HCT116 (cell line): ENCODE measurements around the gene CNTNAP2. TPM values are rescaled to one million over a fixed set of nuclear protein-coding genes. Genes with fewer than 3 reads are reported as not detected.

Experiments used
- ATAC-seq: fragments of 200-7000 bp; cut with Tn5 transposase; 2 replicates; pipeline ENCODE4 v1.9.1; 2020; ENCODE audit warnings: mild to moderate bottlenecking, moderate library complexity
- BruUV-seq: library from RNA; stranded (reverse); fragments of 400-500 nt; replicated peaks from 2 replicates; lab custom pipeline; 2021; lab: Mats Ljungman, UMichigan
- CTCF ChIA-PET: fragments of 300-600 bp; sonication (Branson Sonifier 250); formaldehyde crosslinking; loops from one replicate; lab custom pipeline; 2021; ENCODE audit warnings: antibody characterized with exemption; lab: Charles Lee
- POLR2A ChIA-PET: fragments of 300-600, 350-600 bp; sonication (Branson Sonifier 250); formaldehyde crosslinking; loops from one replicate; lab custom pipeline; 2021; ENCODE audit warnings: antibody characterized with exemption; lab: Charles Lee
- RAD21 ChIA-PET, 2 experiments: fragments of 300-600 bp; sonication (Branson Sonifier 250); formaldehyde crosslinking; loops; one replicate each; lab custom pipeline; 2023; ENCODE audit warnings: low total read pairs in 2 of 2; ENCODE audit not compliant: uncharacterized antibody in 2 of 2, unreplicated experiment in 2 of 2, low non-redundant PET in 1 of 2; lab: Charles Lee
- DNase-seq: peaks from one replicate; pipeline ENCODE4 v3.0.0-alpha.2; 2010; ENCODE audit warnings: low read depth, low spot score
- H2AFZ ChIP-seq: fragments of 200-600 bp; shearing (Covaris generic), sonication (generic); 2 replicates; pipeline ENCODE4 v1.6.1; 2017; ENCODE audit warnings: low read depth, mixed run types, mixed read lengths, antibody characterized with exemption, low read length; ENCODE audit not compliant: poor library complexity, severe bottlenecking
- H3K27ac ChIP-seq: 2 replicates; pipeline ENCODE4 v1.5.1; 2012; ENCODE audit warnings: low read depth, low read length
- H3K27me3 ChIP-seq: fragments of 200-600 bp; sonication (generic); 2 replicates; pipeline ENCODE4 v1.6.1; 2016; ENCODE audit warnings: mixed run types, low read length, mixed read lengths; ENCODE audit not compliant: insufficient read depth
- H3K36me3 ChIP-seq, 2 experiments: fragments of 200-500 bp in 1 of 2; fragments of 200-600 bp in 1 of 2; sonication (Bioruptor generic) in 1 of 2; sonication (generic) in 1 of 2; 2 replicates each; pipeline versions ENCODE4 v1.5.1 to v1.6.1; 2014 to 2016; ENCODE audit warnings: low read length in 2 of 2, inconsistent platforms in 1 of 2, mixed read lengths in 1 of 2, mixed run types in 1 of 2; ENCODE audit not compliant: insufficient read depth in 2 of 2, control insufficient read depth in 1 of 2
- H3K4me1 ChIP-seq, 2 experiments: fragments of 200-600 bp in 1 of 2; sonication (generic) in 1 of 2; 2 replicates each; pipeline versions ENCODE4 v1.5.1 to v1.6.1; 2012 to 2017; ENCODE audit warnings: low read length in 2 of 2, inconsistent platforms in 1 of 2, mild to moderate bottlenecking in 1 of 2, mixed read lengths in 1 of 2, mixed run types in 1 of 2, moderate library complexity in 1 of 2; ENCODE audit not compliant: insufficient read depth in 2 of 2, control insufficient read depth in 1 of 2
- H3K4me2 ChIP-seq: fragments of 200-600 bp; sonication (generic); 2 replicates; pipeline ENCODE4 v1.6.1; 2017; ENCODE audit warnings: mixed run types, low read length, mixed read lengths
- H3K4me3 ChIP-seq, 2 experiments: fragments of 200-600 bp in 1 of 2; sonication (generic) in 1 of 2; replicated peaks in 1 of 2; 2 replicates each; pipeline ENCODE4 v1.5.1; 2011 to 2016; ENCODE audit warnings: low read length in 2 of 2, control low read depth in 1 of 2, low read depth in 1 of 2, mild to moderate bottlenecking in 1 of 2, mixed read lengths in 1 of 2, mixed run types in 1 of 2
- H3K79me2 ChIP-seq: fragments of 200-600 bp; sonication (generic); 2 replicates; pipeline ENCODE4 v1.6.1; 2017; ENCODE audit warnings: mild to moderate bottlenecking, mixed run types, low read length, moderate library complexity, mixed read lengths; ENCODE audit not compliant: insufficient read depth
- H3K9ac ChIP-seq: fragments of 200-600 bp; sonication (generic); 2 replicates; pipeline ENCODE4 v1.6.1; 2016; ENCODE audit warnings: low read length, mixed read lengths
- H3K9me2 ChIP-seq: fragments of 200-600 bp; sonication (generic), shearing (Covaris generic); 2 replicates; pipeline ENCODE4 v1.6.1; 2017; ENCODE audit warnings: mixed run types, mild to moderate bottlenecking, moderate library complexity; ENCODE audit not compliant: insufficient read depth
- H3K9me3 ChIP-seq, 2 experiments: fragments of 200-500 bp in 1 of 2; fragments of 200-600 bp in 1 of 2; sonication (Bioruptor generic) in 1 of 2; sonication (generic) in 1 of 2; 2 replicates each; pipeline ENCODE4 v1.6.1; 2014 to 2017; ENCODE audit warnings: low read length in 2 of 2, mixed read lengths in 2 of 2, inconsistent platforms in 1 of 2, low read depth in 1 of 2, mild to moderate bottlenecking in 1 of 2, mixed run types in 1 of 2, moderate library complexity in 1 of 2; ENCODE audit not compliant: control insufficient read depth in 1 of 2, insufficient read depth in 1 of 2
- H4K20me1 ChIP-seq: fragments of 200-600 bp; sonication (generic), shearing (Covaris generic); 2 replicates; pipeline ENCODE4 v1.6.1; 2017; ENCODE audit warnings: mixed run types, mild to moderate bottlenecking, moderate library complexity; ENCODE audit not compliant: insufficient read depth
- CBX3 ChIP-seq: IDR thresholded peaks from 2 replicates; pipeline ENCODE4 v1.6.1; 2012; ENCODE audit warnings: low read depth
- CTCF ChIP-seq, 3 experiments: fragments of 200-600 bp in 1 of 3; sonication (generic) in 1 of 3; IDR thresholded peaks in 2 of 3; conservative IDR thresholded peaks in 1 of 3; 2 replicates each; pipeline ENCODE4 v1.5.1; 2012 to 2017; ENCODE audit warnings: low read depth in 2 of 3, low read length in 2 of 3, antibody characterized with exemption in 1 of 3, borderline replicate concordance in 1 of 3, control low read depth in 1 of 3, mild to moderate bottlenecking in 1 of 3, mixed read lengths in 1 of 3, mixed run types in 1 of 3, moderate library complexity in 1 of 3; ENCODE audit not compliant: insufficient read depth in 1 of 3
- EGR1 ChIP-seq: IDR thresholded peaks from 2 replicates; pipeline ENCODE4 v1.6.1; 2012; ENCODE audit warnings: low read depth
- ELF1 ChIP-seq: IDR thresholded peaks from 2 replicates; pipeline ENCODE4 v1.6.1; 2012; ENCODE audit warnings: low read depth, borderline replicate concordance
- EZH2 ChIP-seq: fragments of 200-600 bp; sonication (generic); IDR thresholded peaks from 2 replicates; pipeline ENCODE4 v1.6.1; 2017; ENCODE audit warnings: antibody characterized with exemption, mixed run types
- FOSL1 ChIP-seq: IDR thresholded peaks from 2 replicates; pipeline ENCODE4 v1.6.1; 2012; ENCODE audit warnings: low read depth
- POLR2A ChIP-seq: IDR thresholded peaks from 2 replicates; pipeline ENCODE4 v1.7.0; 2011; ENCODE audit warnings: borderline replicate concordance; ENCODE audit not compliant: insufficient read depth, insufficient read length; ENCODE audit errors: extremely low read depth
- POLR2AphosphoS5 ChIP-seq: IDR thresholded peaks from 2 replicates; pipeline ENCODE4 v1.6.1; 2011; ENCODE audit warnings: mild to moderate bottlenecking, low read depth, low read length, moderate library complexity
- SP1 ChIP-seq: IDR thresholded peaks from 2 replicates; pipeline ENCODE4 v1.6.1; 2012; ENCODE audit warnings: low read depth
- TCF7L2 ChIP-seq: IDR thresholded peaks from 2 replicates; pipeline ENCODE4 v1.7.0; 2011; ENCODE audit warnings: borderline replicate concordance, inconsistent platforms; ENCODE audit not compliant: insufficient read depth, insufficient read length; ENCODE audit errors: extremely low read depth
- ZFX ChIP-seq: fragments of 450-650 bp; IDR thresholded peaks from 2 replicates; pipeline ENCODE4 v1.6.1; 2017
- ZNF274 ChIP-seq: fragments of 200-500 bp; sonication (Bioruptor generic); IDR thresholded peaks from 2 replicates; pipeline ENCODE4 v1.6.1; 2014; ENCODE audit warnings: mild to moderate bottlenecking, low read depth, low read length, inconsistent platforms
- intact Hi-C: fragments of 100-400 bp; cut with micrococcal nuclease; formaldehyde crosslinking; loops from 2 replicates; pipeline ENCODE4 v1.10.0; 2022
- total RNA-seq: library from RNA; stranded (reverse); gene quantifications from one replicate; pipeline ENCODE4 v1.2.1, GENCODE V29; 2021; ENCODE audit not compliant: unreplicated experiment

The CNTNAP2 gene
- total RNA-seq, 1 experiment from 2014 or later: 0.37 TPM

- no peaks in the 10 kb centered on the region for H3K36me3 ChIP-seq
- CTCF ChIA-PET: no interaction called here
- TF ChIP-seq ELF1 (no peak), POLR2AphosphoS5 (no peak), CBX3 (no peak), POLR2A (no peak), ZNF274 (no peak), FOSL1 (no peak), CTCF (IDR thresholded peaks at IDR 0.05 in 2 of 3, conservative IDR thresholded peaks at IDR 0.05 in 1 of 3; ENCODE audit: borderline replicate concordance in 1 of 3, insufficient read depth in 1 of 3, low read depth in 2 of 3, low read length in 2 of 3) (no peak), ZFX (no peak), TCF7L2 (no peak), SP1 (no peak), EGR1 (no peak), EZH2 (no peak)
- TF ChIP-seq, all 23 proteins: peak for 0
- Histone ChIP-seq H3K79me2 (no peaks in the 10 kb centered on the region), H3K9ac (no peak overlapping the region), H3K4me2 (no peak overlapping the region), H2AFZ (no peak overlapping the region), H3K9me3 (peaks cover 0 to 16% of the 10 kb centered on the region in 2 experiments; a peak in 1 of 4 replicates), H3K27ac (no peak overlapping the region), H3K4me1 (no peaks in the 10 kb centered on the region), H3K9me2 (no peaks in the 10 kb centered on the region), H3K4me3 (no peak overlapping the region), H3K27me3 (no peaks in the 10 kb centered on the region), H4K20me1 (no peaks in the 10 kb centered on the region)
- intact Hi-C loops: no loop called here
- DNase-seq (no peak), ATAC-seq (no peak)
- ChIA-PET RAD21 (no interaction called here), POLR2A (no interaction called here)
- BruUV-seq: no TSS peak
These were observed 1924.6 kb downstream of the CNTNAP2 start for GRCh38 chr7:148041156-148041555.
